Osteocyte (in vitro differentiated cells): ENCODE data around the gene PEPD. TPM values are rescaled to one million over a fixed set of nuclear protein-coding genes. Genes with fewer than 3 reads are reported as not detected.

Experiments used
- DNase-seq: peaks from one replicate; pipeline ENCODE4 v3.0.0; 2021; ENCODE audit warnings: mixed read lengths; ENCODE audit not compliant: unreplicated experiment; ENCODE audit errors: extremely low spot score
- H3K27ac Mint-ChIP-seq: one replicate; pipeline ENCODE4 v1.8.0; 2021; ENCODE audit warnings: mild to moderate bottlenecking, mixed read lengths; ENCODE audit not compliant: unreplicated experiment
- H3K27me3 Mint-ChIP-seq: one replicate; pipeline ENCODE4 v1.8.0; 2021; ENCODE audit warnings: mixed read lengths; ENCODE audit not compliant: unreplicated experiment
- H3K36me3 Mint-ChIP-seq: one replicate; pipeline ENCODE4 v1.8.0; 2021; ENCODE audit warnings: mixed read lengths; ENCODE audit not compliant: unreplicated experiment
- H3K4me1 Mint-ChIP-seq: one replicate; pipeline ENCODE4 v1.8.0; 2021; ENCODE audit warnings: mixed read lengths; ENCODE audit not compliant: unreplicated experiment
- H3K4me3 Mint-ChIP-seq: one replicate; pipeline ENCODE4 v1.8.0; 2021; ENCODE audit warnings: mild to moderate bottlenecking, moderate library complexity, mixed read lengths; ENCODE audit not compliant: unreplicated experiment
- H3K9me3 Mint-ChIP-seq: one replicate; pipeline ENCODE4 v1.8.0; 2021; ENCODE audit warnings: mixed read lengths; ENCODE audit not compliant: unreplicated experiment
- total RNA-seq: library from RNA; stranded (reverse); gene quantifications from 2 replicates; pipeline ENCODE4 v1.2.1, GENCODE V29; 2021
- TF ChIP-seq, protein P1 (sequence below): fragments of 200-600 bp; sonication (generic); IDR thresholded peaks from 2 replicates; pipeline ENCODE4 v1.5.0; 2021; ENCODE audit warnings: antibody characterized with exemption, mild to moderate bottlenecking, moderate library complexity

Gene PEPD
- total RNA-seq, 1 donor from 2014 or later, result 106 TPM

DNA sequence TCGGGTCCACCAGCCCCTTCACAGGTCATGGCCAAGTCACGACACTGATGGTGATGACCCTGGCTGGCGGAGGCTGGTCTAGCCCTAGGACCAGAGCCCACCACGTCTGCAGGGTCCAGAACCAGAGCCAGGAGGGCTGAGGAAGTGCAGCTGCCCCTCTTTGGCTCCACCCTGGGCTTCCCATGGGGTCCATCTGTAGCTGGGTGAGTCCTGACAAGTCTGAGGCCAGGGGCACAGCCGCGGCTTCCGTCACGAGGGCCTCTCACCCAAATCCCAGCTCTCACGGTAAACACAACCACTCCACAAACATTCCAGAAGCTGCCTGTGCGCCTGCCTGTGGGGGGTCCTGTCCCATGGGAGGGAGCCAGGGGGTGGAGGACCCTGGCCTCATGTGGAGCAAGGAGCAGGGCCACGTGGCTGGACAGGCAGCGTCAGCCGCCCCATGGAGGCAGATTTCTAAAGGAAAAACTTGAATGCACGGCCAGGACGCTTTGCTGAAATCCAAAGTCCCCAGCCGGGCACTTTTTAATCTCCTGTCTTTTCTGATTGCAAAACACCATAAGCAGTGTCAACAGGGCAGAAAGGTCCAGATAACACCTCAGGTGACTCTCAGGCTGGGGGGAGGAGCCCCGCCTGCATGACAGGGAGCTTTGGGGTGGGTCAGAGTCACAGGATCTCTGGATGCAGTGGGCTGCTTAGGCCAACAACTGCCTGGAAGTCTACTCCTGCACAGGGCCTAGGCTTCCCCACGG is 118.2 kb downstream of the PEPD start:
- Mint-ChIP-seq H3K4me1 (peaks cover 2% of the 10 kb centered on the region), H3K27me3 (no peaks in the 10 kb centered on the region)
- TF ChIP-seq, protein P1, sequence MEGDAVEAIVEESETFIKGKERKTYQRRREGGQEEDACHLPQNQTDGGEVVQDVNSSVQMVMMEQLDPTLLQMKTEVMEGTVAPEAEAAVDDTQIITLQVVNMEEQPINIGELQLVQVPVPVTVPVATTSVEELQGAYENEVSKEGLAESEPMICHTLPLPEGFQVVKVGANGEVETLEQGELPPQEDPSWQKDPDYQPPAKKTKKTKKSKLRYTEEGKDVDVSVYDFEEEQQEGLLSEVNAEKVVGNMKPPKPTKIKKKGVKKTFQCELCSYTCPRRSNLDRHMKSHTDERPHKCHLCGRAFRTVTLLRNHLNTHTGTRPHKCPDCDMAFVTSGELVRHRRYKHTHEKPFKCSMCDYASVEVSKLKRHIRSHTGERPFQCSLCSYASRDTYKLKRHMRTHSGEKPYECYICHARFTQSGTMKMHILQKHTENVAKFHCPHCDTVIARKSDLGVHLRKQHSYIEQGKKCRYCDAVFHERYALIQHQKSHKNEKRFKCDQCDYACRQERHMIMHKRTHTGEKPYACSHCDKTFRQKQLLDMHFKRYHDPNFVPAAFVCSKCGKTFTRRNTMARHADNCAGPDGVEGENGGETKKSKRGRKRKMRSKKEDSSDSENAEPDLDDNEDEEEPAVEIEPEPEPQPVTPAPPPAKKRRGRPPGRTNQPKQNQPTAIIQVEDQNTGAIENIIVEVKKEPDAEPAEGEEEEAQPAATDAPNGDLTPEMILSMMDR, result no peak

DNA sequence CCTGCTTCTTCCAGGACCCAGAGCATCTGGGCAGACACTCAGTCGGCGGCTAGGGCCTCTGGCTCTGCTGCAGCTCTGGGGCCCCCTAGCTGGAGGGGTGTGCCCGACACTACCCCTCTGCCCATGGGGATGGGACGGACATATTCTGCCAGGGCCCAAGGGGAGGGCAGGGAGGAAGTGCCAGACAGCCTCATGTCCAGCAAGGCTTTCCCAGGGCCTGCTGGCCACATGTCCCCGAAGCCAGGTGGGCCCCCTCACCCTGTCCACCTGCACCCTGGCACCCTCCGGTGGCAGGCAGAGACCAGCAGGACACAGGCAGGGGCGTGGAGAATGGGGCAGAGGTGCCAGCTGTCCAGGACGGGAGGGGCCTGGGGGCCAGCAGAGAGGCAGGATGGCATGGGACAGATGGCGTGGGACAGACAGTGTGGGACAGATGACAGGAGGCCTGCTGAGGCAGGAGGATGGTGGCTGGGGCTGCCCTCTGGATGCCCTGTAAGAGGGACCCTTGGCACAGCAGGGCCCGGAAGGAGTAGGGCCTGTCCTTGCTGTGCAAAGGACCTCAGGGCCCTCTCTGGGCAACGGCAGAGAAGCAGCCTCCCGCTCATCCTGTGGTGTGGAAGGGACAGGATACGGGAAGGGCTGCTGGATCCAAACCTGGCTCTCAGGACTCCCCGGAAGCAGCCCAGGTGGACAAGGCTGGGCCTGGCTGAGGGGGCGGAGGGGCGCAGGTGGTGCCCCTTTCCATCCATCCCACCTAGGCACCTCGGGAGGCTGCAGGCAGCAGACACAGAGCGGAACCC is 119.0 kb downstream of the PEPD start:
- TF ChIP-seq, protein P1, result no peak
- Mint-ChIP-seq H3K27me3 (no peaks in the 10 kb centered on the region), H3K4me1 (peaks cover 4% of the 10 kb centered on the region), H3K4me3 (no peak overlapping the region), H3K36me3 (peaks cover 6% of the 10 kb centered on the region), H3K9me3 (no peaks in the 10 kb centered on the region), H3K27ac (no peak overlapping the region)
- no peak for DNase-seq

More for the DNA sequence above, 118.2 kb downstream of the PEPD start:
- no peak overlapping the region for H3K27ac Mint-ChIP-seq
- no peak for DNase-seq
- peaks cover 6% of the 10 kb centered on the region for H3K36me3 Mint-ChIP-seq
- no peaks in the 10 kb centered on the region for H3K9me3 Mint-ChIP-seq
- H3K4me3 Mint-ChIP-seq, result no peak overlapping the region

DNA sequence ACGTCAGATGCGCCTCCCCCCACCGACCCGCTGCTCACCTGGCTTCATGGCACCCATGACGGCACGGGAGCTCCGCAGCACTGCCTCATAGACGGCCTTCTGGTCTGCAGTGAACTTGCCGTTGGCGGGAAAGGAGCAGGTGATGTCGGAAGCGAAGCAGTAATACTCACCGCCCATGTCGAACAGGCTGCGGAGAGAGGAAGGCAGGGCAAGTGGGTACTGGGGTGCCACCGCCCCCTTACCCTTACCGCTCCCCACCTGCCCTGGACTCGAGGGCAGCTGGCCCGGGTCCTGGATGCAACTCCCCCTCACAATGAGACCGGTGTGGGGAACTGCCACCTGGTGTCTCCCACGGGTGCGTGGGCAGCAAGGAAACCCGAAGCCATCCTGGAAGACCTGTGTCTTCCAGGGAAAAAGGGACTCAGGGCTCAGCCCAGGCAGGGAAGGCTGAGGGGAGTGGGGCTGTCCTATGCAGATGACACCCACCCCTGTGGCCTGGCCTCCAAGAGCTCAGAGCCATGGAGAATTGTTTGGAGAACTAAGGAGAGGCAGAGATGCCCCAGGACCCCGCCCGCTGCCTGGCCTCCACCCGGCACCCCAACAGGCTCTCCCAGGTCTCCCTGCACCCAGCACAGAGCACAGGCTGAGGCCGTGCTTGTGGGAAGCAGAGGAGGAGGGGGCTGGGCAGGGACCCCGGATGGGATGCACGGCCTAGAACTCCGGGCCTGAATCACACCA is 119.7 kb downstream of the PEPD start:
- Mint-ChIP-seq H3K4me1 (peaks cover 9% of the 10 kb centered on the region), H3K4me3 (no peak overlapping the region), H3K9me3 (no peaks in the 10 kb centered on the region), H3K36me3 (peaks cover 6% of the 10 kb centered on the region), H3K27ac (no peak overlapping the region), H3K27me3 (no peaks in the 10 kb centered on the region)
- DNase-seq, result no peak
- TF ChIP-seq, protein P1, result no peak

DNA sequence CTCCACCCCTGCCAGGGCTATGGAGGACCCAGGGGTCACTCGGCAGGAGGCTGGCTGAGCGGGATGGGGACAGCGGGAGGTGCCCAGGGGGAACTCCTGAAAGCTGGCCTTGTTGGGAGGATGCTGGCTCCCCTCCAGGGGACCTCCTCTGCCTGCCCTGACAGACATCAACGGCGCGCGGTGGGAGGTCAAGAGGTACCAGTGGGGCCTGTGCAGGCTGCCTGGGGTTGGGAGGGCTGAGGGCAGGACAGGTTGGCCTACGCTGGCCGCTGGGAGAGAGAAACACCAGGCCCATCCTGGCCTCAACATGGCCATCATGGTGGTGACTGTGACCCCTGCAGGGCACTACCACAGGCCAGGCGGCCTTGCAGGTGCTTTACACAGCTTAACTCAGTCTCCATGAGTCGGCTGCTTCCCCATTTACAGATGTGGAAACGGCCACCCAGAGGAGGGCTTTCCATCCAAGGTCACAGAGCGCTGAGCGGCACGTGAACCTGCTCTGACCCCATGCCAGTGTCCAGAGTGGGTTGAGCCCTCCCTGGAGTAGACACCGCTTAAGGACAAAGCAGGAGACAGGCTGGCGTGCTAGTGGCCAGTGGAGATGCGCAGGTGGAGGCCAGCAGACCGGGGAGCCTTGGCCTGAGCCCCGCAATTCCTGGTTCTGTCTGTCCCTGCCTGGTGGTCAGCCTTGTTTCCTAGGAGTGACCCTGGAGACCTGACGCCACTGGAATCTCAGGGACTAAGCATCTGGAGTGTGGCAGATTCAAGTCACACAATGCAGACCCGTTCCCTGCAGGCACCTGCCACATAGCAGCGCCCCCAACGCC is 120.5 kb downstream of the PEPD start:
- peaks cover 17% of the 10 kb centered on the region for H3K4me1 Mint-ChIP-seq
- no peaks in the 10 kb centered on the region for H3K9me3 Mint-ChIP-seq
- no peak overlapping the region for H3K4me3 Mint-ChIP-seq
- TF ChIP-seq, protein P1, result no peak
- no peak for DNase-seq
- peaks cover 6% of the 10 kb centered on the region for H3K36me3 Mint-ChIP-seq
- H3K27me3 Mint-ChIP-seq, result no peaks in the 10 kb centered on the region
- no peak overlapping the region for H3K27ac Mint-ChIP-seq
